ENCODE measurements around the gene HEYL.

HEYL gene

GRCh38 chr1:39639305-39640130, at the start of gene HEYL:
Gene HEYL, minus strand, starts transcription at chr1:39639643. Its CDS starts 18 bp downstream, at chr1:39639625.
- no peak for DNase-seq

- DNase-seq = no peak
Observed at GRCh38 chr1:39689214-39689613, 49.8 kb upstream of the HEYL start.

GRCh38 chr1:39688706-39689105, 49.3 kb upstream of the HEYL start:
- no peak for DNase-seq

- no peak for DNase-seq
Observed at GRCh38 chr1:39687243-39687642, 47.8 kb upstream of the HEYL start.

- DNase-seq = no peak
Observed at GRCh38 chr1:39685071-39685470, 45.6 kb upstream of the HEYL start.

- no peak for DNase-seq
Observed at GRCh38 chr1:39684313-39684664, 44.8 kb upstream of the HEYL start.

GRCh38 chr1:39683591-39684312, 44.3 kb upstream of the HEYL start:
- DNase-seq = no peak

GRCh38 chr1:39681999-39682398, 42.6 kb upstream of the HEYL start:
- DNase-seq = no peak

- DNase-seq = no peak
Observed at GRCh38 chr1:39681294-39681693, 41.9 kb upstream of the HEYL start.

- DNase-seq = no peak
Observed at GRCh38 chr1:39680751-39681150, 41.3 kb upstream of the HEYL start.

- DNase-seq = no peak
Observed at GRCh38 chr1:39679821-39680220, 40.4 kb upstream of the HEYL start.

GRCh38 chr1:39678889-39679288, 39.4 kb upstream of the HEYL start:
- DNase-seq = no peak

GRCh38 chr1:39677645-39678044, 38.2 kb upstream of the HEYL start:
- DNase-seq = no peak

- no peak for DNase-seq
Observed at GRCh38 chr1:39676948-39677548, 37.6 kb upstream of the HEYL start.

GRCh38 chr1:39675220-39675619, 35.8 kb upstream of the HEYL start:
- no peak for DNase-seq

GRCh38 chr1:39673215-39673614, 33.8 kb upstream of the HEYL start:
- no peak for DNase-seq

- DNase-seq = no peak
Observed at GRCh38 chr1:39672551-39672947, 33.1 kb upstream of the HEYL start.

GRCh38 chr1:39671793-39672550, 32.5 kb upstream of the HEYL start, which contains the start of gene NT5C1A:
Gene NT5C1A, minus strand, starts transcription at chr1:39672107. Its CDS starts 69 bp downstream, at chr1:39672038.
- DNase-seq = no peak

- no peak for DNase-seq
Observed at GRCh38 chr1:39671433-39671792, 32.0 kb upstream of the HEYL start.

- DNase-seq = no peak
Observed at GRCh38 chr1:39670689-39671088, 31.2 kb upstream of the HEYL start.

GRCh38 chr1:39668894-39669293, 29.5 kb upstream of the HEYL start:
- no peak for DNase-seq

GRCh38 chr1:39668111-39668510, 28.7 kb upstream of the HEYL start:
- DNase-seq = no peak

GRCh38 chr1:39666772-39667171, 27.3 kb upstream of the HEYL start:
- DNase-seq = no peak
